ENCODE results near the gene CDH23. TPM values are rescaled to one million over a fixed set of nuclear protein-coding genes. Genes with fewer than 3 reads are reported as not detected.

The CDH23 gene
- total and polyA plus RNA-seq, 8 donors: 1.8 to 22.8 (median 3.0) TPM

GRCh38 chr10:71755179-71755879 is 358.6 kb downstream of the CDH23 start:
- Histone ChIP-seq H3K9me3 (no peaks in the 10 kb centered on the region), H3K36me3 (peaks cover 0 to 73% of the 10 kb centered on the region in 2 donors), H3K4me1 (peaks cover 13 to 92% of the 10 kb centered on the region in 2 donors), H3K4me3 (no peak overlapping the region), H3K27ac (peak overlapping the region in 1 of 2 donors; percentile 94), H3K27me3 (no peaks in the 10 kb centered on the region)
- DNase-seq: no peak
- ATAC-seq: no peak
- no peak for TF ChIP-seq CTCF (IDR thresholded peaks at IDR 0.05)
- intact Hi-C loops (cut with DNase I): no loop called here

- peak in 2 of 4 donors; percentile 69 to 77 for DNase-seq
- ATAC-seq: no peak
These were observed 359.8 kb downstream of the CDH23 start for GRCh38 chr10:71756311-71757191.

GRCh38 chr10:71757399-71757922 is 360.7 kb downstream of the CDH23 start:
- H3K27ac ChIP-seq: peak overlapping the region; percentile 7 to 94
- no peak for ATAC-seq
- peaks cover 13 to 93% of the 10 kb centered on the region in 2 donors for H3K4me1 ChIP-seq
- no peak overlapping the region for H3K4me3 ChIP-seq
- H3K27me3 ChIP-seq: no peaks in the 10 kb centered on the region
- H3K9me3 ChIP-seq: no peaks in the 10 kb centered on the region
- no peak for TF ChIP-seq CTCF (IDR thresholded peaks at IDR 0.05)
- H3K36me3 ChIP-seq: peaks cover 0 to 73% of the 10 kb centered on the region in 2 donors
- intact Hi-C loops (cut with DNase I): no loop called here
- no peak for DNase-seq

More at GRCh38 chr10:71756311-71757191, 359.8 kb downstream of the CDH23 start:
- H3K9me3 ChIP-seq: no peaks in the 10 kb centered on the region
- intact Hi-C loops (cut with DNase I): no loop called here
- H3K27me3 ChIP-seq: no peaks in the 10 kb centered on the region
- peak overlapping the region; percentile 33 to 94 for H3K27ac ChIP-seq
- peaks cover 13 to 93% of the 10 kb centered on the region in 2 donors for H3K4me1 ChIP-seq
- peaks cover 0 to 73% of the 10 kb centered on the region in 2 donors for H3K36me3 ChIP-seq
- no peak overlapping the region for H3K4me3 ChIP-seq
- TF ChIP-seq CTCF (IDR thresholded peaks at IDR 0.05): no peak

GRCh38 chr10:71761105-71761511 is 364.4 kb downstream of the CDH23 start:
- Histone ChIP-seq H3K4me1 (peaks cover 28 to 92% of the 10 kb centered on the region in 2 donors), H3K27me3 (no peaks in the 10 kb centered on the region), H3K4me3 (no peak overlapping the region), H3K9me3 (no peaks in the 10 kb centered on the region), H3K36me3 (peaks cover 0 to 61% of the 10 kb centered on the region in 2 donors), H3K27ac (peak overlapping the region in 1 of 2 donors; percentile 92)
- no peak for ATAC-seq
- no peak for TF ChIP-seq CTCF (IDR thresholded peaks at IDR 0.05)
- no peak for DNase-seq
- intact Hi-C loops (cut with DNase I): no loop called here
